SK-N-SH treated with all-trans-retinoic acid at 6 μM for 48 hours (cell line): ENCODE results near the gene HSFX1.

ENCODE experiments used
- ATAC-seq: fragments of 200-7000 bp; cut with Tn5 transposase; 3 replicates; pipeline ENCODE4 v1.9.1; 2020; ENCODE audit warnings: mild to moderate bottlenecking, moderate library complexity
- ARNTL ChIP-seq: fragments of 450-650 bp; formaldehyde crosslinking; IDR thresholded peaks from 2 replicates; pipeline ENCODE4 v1.5.0; 2020; ENCODE audit warnings: low read depth, mild to moderate bottlenecking, moderate library complexity, borderline replicate concordance
- BACH2 ChIP-seq: fragments of 250-450 bp; sonication (Bioruptor Pico); IDR thresholded peaks from 2 replicates; pipeline ENCODE4 v1.9.0; 2021; ENCODE audit warnings: mild to moderate bottlenecking, borderline replicate concordance
- CREB5 ChIP-seq: fragments of 250-450 bp; sonication (Bioruptor Pico); IDR thresholded peaks from 2 replicates; pipeline ENCODE4 v1.5.1; 2020; ENCODE audit warnings: low read depth, mild to moderate bottlenecking, moderate library complexity
- CSDC2 ChIP-seq: fragments of 250-450 bp; sonication (Bioruptor Pico); IDR thresholded peaks from 2 replicates; pipeline ENCODE4 v1.5.0; 2020; ENCODE audit warnings: mild to moderate bottlenecking, moderate library complexity
- ESRRG ChIP-seq: fragments of 250-450 bp; sonication (Bioruptor Pico); IDR thresholded peaks from 2 replicates; pipeline ENCODE4 v1.6.1; 2021; ENCODE audit warnings: mild to moderate bottlenecking
- GLIS3 ChIP-seq: fragments of 250-450 bp; sonication (Bioruptor Pico); IDR thresholded peaks from 2 replicates; pipeline ENCODE4 v1.5.0; 2020; ENCODE audit warnings: mild to moderate bottlenecking, moderate library complexity
- ISL1 ChIP-seq: fragments of 250-450 bp; sonication (Bioruptor Pico); IDR thresholded peaks from 2 replicates; pipeline ENCODE4 v2.1.2; 2022; ENCODE audit warnings: mild to moderate bottlenecking, moderate library complexity
- OSR1 ChIP-seq: fragments of 250-450 bp; sonication (Bioruptor Pico); IDR thresholded peaks from 2 replicates; pipeline ENCODE4 v1.8.0; 2022; ENCODE audit warnings: moderate library complexity, mild to moderate bottlenecking, inconsistent platforms
- POU6F1 ChIP-seq: fragments of 250-450 bp; sonication (Bioruptor Pico); IDR thresholded peaks from 2 replicates; pipeline ENCODE4 v1.8.0; 2021; ENCODE audit warnings: low read depth, mild to moderate bottlenecking, moderate library complexity, borderline replicate concordance
- PPARA ChIP-seq: fragments of 250-450 bp; sonication (Bioruptor Pico); IDR thresholded peaks from 2 replicates; pipeline ENCODE4 v1.5.0; 2020; ENCODE audit warnings: mild to moderate bottlenecking, borderline replicate concordance
- SNAI2 ChIP-seq: fragments of 250-450 bp; sonication (Bioruptor Pico); IDR thresholded peaks from 2 replicates; pipeline ENCODE4 v1.5.0; 2020; ENCODE audit warnings: mild to moderate bottlenecking, moderate library complexity
- TCF4 ChIP-seq: fragments of 250-450 bp; sonication (Bioruptor Pico); IDR thresholded peaks from 2 replicates; pipeline ENCODE4 v1.8.0; 2021; ENCODE audit warnings: mild to moderate bottlenecking, moderate library complexity, borderline replicate concordance
- TOX ChIP-seq: fragments of 250-450 bp; sonication (Bioruptor Pico); IDR thresholded peaks from 2 replicates; pipeline ENCODE4 v1.8.0; 2021; ENCODE audit warnings: mild to moderate bottlenecking, moderate library complexity, borderline replicate concordance
- TSHZ2 ChIP-seq: fragments of 250-450 bp; sonication (Bioruptor Pico); IDR thresholded peaks from 2 replicates; pipeline ENCODE4 v1.5.0; 2020; ENCODE audit warnings: mild to moderate bottlenecking, moderate library complexity
- ZFP3 ChIP-seq: fragments of 250-450 bp; sonication (Bioruptor Pico); IDR thresholded peaks from 2 replicates; pipeline ENCODE4 v1.5.0; 2020; ENCODE audit warnings: mild to moderate bottlenecking, moderate library complexity
- ZFP30 ChIP-seq: fragments of 450-650 bp; formaldehyde crosslinking; IDR thresholded peaks from 2 replicates; pipeline ENCODE4 v1.5.0; 2022; ENCODE audit warnings: mild to moderate bottlenecking, moderate library complexity
- ZNF565 ChIP-seq: fragments of 450-650 bp; formaldehyde crosslinking; conservative IDR thresholded peaks from 2 replicates; pipeline ENCODE4 v1.5.0; 2020; ENCODE audit warnings: low read depth, mild to moderate bottlenecking, moderate library complexity
- ZNF70 ChIP-seq: fragments of 450-650 bp; formaldehyde crosslinking; IDR thresholded peaks from 2 replicates; pipeline ENCODE4 v1.5.0; 2020; ENCODE audit warnings: mild to moderate bottlenecking, moderate library complexity
- ZNF8 ChIP-seq: fragments of 450-650 bp; formaldehyde crosslinking; IDR thresholded peaks from 2 replicates; pipeline ENCODE4 v1.5.0; 2020; ENCODE audit warnings: mild to moderate bottlenecking, moderate library complexity
- TF ChIP-seq, protein P1 (sequence below): fragments of 250-450 bp; sonication (Bioruptor Pico); IDR thresholded peaks from 2 replicates; pipeline ENCODE4 v1.8.0; 2020; ENCODE audit warnings: mild to moderate bottlenecking, moderate library complexity, borderline replicate concordance
- TF ChIP-seq, protein P2 (sequence below): fragments of 250-450 bp; sonication (Bioruptor Pico); IDR thresholded peaks from 2 replicates; pipeline ENCODE4 v1.5.1; 2021; ENCODE audit warnings: mild to moderate bottlenecking, moderate library complexity

Gene HSFX1

DNA sequence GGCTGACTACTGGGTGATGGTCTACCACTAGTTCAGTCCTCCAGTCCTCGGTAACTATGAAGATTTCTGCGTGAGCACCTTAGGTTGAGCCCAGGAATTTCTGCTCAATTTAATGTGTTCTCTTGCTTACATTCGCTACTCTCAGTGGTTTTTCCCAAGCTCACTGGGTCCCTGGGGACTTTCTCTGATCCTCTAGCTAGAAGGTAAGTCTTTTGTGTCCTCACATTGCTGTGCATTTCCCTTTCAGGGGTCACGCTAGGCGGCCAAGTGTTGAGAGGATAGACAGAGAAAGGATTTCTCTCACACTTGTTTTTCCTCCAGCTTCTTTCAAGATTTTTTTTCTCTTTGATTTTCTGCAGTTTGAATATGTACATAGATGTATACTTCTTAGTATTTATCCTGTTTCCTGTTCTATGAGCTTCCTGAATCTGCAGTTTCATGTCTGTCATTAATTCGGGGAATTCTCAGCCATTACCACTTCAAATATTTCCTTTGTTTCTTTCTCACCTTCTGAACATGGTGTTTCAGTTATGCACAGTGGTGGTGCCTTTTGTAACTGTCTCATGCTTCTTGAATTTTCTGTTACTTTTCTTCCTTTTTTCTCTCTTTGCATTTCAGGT, 25.3 kb downstream of the HSFX1 start:
- ATAC-seq: no peak

GRCh38 chrX:149799938-149800337, 26.1 kb downstream of the HSFX1 start:
- no peak for ATAC-seq
- TF ChIP-seq CSDC2: no peak
- no peak for TF ChIP-seq PPARA
- no peak for TF ChIP-seq ZNF8 (CRISPR knock-in tag)
- TF ChIP-seq ZFP3 (CRISPR knock-in tag): no peak
- TF ChIP-seq ESRRG (CRISPR knock-in tag): no peak
- TF ChIP-seq ARNTL (CRISPR knock-in tag): no peak
- TF ChIP-seq, protein P1, sequence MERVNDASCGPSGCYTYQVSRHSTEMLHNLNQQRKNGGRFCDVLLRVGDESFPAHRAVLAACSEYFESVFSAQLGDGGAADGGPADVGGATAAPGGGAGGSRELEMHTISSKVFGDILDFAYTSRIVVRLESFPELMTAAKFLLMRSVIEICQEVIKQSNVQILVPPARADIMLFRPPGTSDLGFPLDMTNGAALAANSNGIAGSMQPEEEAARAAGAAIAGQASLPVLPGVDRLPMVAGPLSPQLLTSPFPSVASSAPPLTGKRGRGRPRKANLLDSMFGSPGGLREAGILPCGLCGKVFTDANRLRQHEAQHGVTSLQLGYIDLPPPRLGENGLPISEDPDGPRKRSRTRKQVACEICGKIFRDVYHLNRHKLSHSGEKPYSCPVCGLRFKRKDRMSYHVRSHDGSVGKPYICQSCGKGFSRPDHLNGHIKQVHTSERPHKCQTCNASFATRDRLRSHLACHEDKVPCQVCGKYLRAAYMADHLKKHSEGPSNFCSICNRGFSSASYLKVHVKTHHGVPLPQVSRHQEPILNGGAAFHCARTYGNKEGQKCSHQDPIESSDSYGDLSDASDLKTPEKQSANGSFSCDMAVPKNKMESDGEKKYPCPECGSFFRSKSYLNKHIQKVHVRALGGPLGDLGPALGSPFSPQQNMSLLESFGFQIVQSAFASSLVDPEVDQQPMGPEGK (CRISPR knock-in tag): no peak
- TF ChIP-seq SNAI2 (CRISPR knock-in tag): no peak
- TF ChIP-seq ZFP30 (CRISPR knock-in tag): no peak
- no peak for TF ChIP-seq CREB5 (CRISPR knock-in tag)
- no peak for TF ChIP-seq TOX

More for the DNA sequence above, 25.3 kb downstream of the HSFX1 start:
- no peak for TF ChIP-seq GLIS3 (CRISPR knock-in tag)
- TF ChIP-seq, protein P2, sequence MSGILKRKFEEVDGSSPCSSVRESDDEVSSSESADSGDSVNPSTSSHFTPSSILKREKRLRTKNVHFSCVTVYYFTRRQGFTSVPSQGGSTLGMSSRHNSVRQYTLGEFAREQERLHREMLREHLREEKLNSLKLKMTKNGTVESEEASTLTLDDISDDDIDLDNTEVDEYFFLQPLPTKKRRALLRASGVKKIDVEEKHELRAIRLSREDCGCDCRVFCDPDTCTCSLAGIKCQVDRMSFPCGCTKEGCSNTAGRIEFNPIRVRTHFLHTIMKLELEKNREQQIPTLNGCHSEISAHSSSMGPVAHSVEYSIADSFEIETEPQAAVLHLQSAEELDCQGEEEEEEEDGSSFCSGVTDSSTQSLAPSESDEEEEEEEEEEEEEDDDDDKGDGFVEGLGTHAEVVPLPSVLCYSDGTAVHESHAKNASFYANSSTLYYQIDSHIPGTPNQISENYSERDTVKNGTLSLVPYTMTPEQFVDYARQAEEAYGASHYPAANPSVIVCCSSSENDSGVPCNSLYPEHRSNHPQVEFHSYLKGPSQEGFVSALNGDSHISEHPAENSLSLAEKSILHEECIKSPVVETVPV (CRISPR knock-in tag): no peak
- no peak for TF ChIP-seq OSR1 (CRISPR knock-in tag)
- TF ChIP-seq POU6F1 (CRISPR knock-in tag): no peak
- TF ChIP-seq ZNF565: no peak
- TF ChIP-seq TOX: no peak
- TF ChIP-seq TCF4: no peak
- TF ChIP-seq, protein P1 (CRISPR knock-in tag): no peak
- TF ChIP-seq PPARA: no peak
- no peak for TF ChIP-seq SNAI2 (CRISPR knock-in tag)
- no peak for TF ChIP-seq ZNF70 (CRISPR knock-in tag)
- TF ChIP-seq CREB5 (CRISPR knock-in tag): no peak
- no peak for TF ChIP-seq ZNF8 (CRISPR knock-in tag)
- no peak for TF ChIP-seq ISL1
- TF ChIP-seq TSHZ2 (CRISPR knock-in tag): no peak
- no peak for TF ChIP-seq ZFP3 (CRISPR knock-in tag)
- no peak for TF ChIP-seq ZFP30 (CRISPR knock-in tag)
- no peak for TF ChIP-seq BACH2
